ENCODE data around the gene NEK10. TPM values are rescaled to one million over a fixed set of nuclear protein-coding genes. Genes with fewer than 3 reads are reported as not detected.

The NEK10 gene
- total and polyA plus RNA-seq, 2 donors (not counting 1 experiment from before 2014, with no cell fraction given), result 0.49 to 0.55 TPM

DNA sequence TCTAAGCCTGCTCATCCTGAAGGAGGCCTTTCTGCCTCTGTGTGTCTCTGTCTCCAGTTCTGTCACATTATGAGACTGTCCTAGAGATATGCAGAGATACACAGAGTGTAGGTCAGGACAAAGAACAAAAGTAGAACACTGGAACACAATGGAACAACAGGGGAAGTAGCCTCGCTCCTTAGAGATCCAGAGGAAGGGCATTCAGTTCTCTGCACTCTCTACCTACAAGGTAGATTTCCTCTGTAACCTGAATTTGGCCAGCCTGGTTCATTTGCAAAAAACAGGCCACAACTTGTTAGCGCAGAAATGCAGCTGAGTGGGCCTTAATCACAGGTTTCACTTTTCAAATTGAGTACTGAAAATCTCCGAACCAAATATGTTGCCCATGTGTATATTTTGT lies 19.4 kb downstream of the NEK10 start:
- ChIA-PET CTCF (interaction anchor here (0.5 to 1.2 kb wide), 3 partner anchors 16 to 916 kb away, joined by 3 read pairs; no protein-coding TSS in a partner anchor), POLR2A (no interaction called here)

GRCh38 chr3:27345959-27346865 lies 23.0 kb downstream of the NEK10 start:
- Histone ChIP-seq H3K4me3 (ENCODE audit: control extremely low read depth in 1 of 5, extremely low read depth in 1 of 5, insufficient read depth in 1 of 5, low read depth in 2 of 5, low read length in 4 of 5) (no peak overlapping the region), H3K27ac (ENCODE audit: low read length in 2 of 2) (no peak overlapping the region), H4K20me1 (ENCODE audit: control insufficient read depth, insufficient read depth, low read length, poor library complexity, severe bottlenecking) (no peaks in the 10 kb centered on the region), H3K4me1 (ENCODE audit: control insufficient read depth in 2 of 2, insufficient read depth in 2 of 2, low read length in 2 of 2) (no peaks in the 10 kb centered on the region), H3K36me3 (replicated peaks in 1 of 2; ENCODE audit: control extremely low read depth in 1 of 2, control insufficient read depth in 1 of 2, extremely low read depth in 1 of 2, insufficient read depth in 2 of 2, low read length in 1 of 2) (no peaks in the 10 kb centered on the region), H3K4me2 (replicated peaks; ENCODE audit: low read depth, low read length, poor library complexity, severe bottlenecking) (no peak overlapping the region), H3K9me3 (ENCODE audit: control extremely low read depth in 1 of 3, control insufficient read depth in 2 of 3, insufficient read depth in 1 of 3, low read length in 2 of 3) (no peaks in the 10 kb centered on the region), H3K79me2 (ENCODE audit: control insufficient read depth, insufficient read depth, low read length) (no peaks in the 10 kb centered on the region), H3K27me3 (replicated peaks in 1 of 4; ENCODE audit: control extremely low read depth in 1 of 4, control insufficient read depth in 3 of 4, insufficient read depth in 4 of 4, low read length in 3 of 4) (no peaks in the 10 kb centered on the region), H3K9ac (ENCODE audit: low read length) (no peak overlapping the region), H2AFZ (ENCODE audit: insufficient read depth, low read depth, low read length, poor library complexity, severe bottlenecking) (no peak overlapping the region)
- WGBS (ENCODE audit: insufficient coverage), result 97% methylated on average over 6 of the region's 11 CpGs
- Mint-ChIP-seq H3K9me3 (ENCODE audit: insufficient read depth) (no peaks in the 10 kb centered on the region), H3K4me3 (no peak overlapping the region), H3K27me3 (no peaks in the 10 kb centered on the region), H3K27ac (no peak overlapping the region), H3K4me1 (peaks cover 6% of the 10 kb centered on the region)
- CTCF ChIA-PET, result interaction anchor here (0.8 kb wide), 1 partner anchor 12 kb away, joined by 3 read pairs; no protein-coding TSS in a partner anchor
- TF ChIP-seq EZH2 (IDR thresholded peaks at IDR 0.05; ENCODE audit: borderline replicate concordance, insufficient read depth, low read depth, low read length, poor library complexity, severe bottlenecking), result no peak
- TF ChIP-seq, protein P1, sequence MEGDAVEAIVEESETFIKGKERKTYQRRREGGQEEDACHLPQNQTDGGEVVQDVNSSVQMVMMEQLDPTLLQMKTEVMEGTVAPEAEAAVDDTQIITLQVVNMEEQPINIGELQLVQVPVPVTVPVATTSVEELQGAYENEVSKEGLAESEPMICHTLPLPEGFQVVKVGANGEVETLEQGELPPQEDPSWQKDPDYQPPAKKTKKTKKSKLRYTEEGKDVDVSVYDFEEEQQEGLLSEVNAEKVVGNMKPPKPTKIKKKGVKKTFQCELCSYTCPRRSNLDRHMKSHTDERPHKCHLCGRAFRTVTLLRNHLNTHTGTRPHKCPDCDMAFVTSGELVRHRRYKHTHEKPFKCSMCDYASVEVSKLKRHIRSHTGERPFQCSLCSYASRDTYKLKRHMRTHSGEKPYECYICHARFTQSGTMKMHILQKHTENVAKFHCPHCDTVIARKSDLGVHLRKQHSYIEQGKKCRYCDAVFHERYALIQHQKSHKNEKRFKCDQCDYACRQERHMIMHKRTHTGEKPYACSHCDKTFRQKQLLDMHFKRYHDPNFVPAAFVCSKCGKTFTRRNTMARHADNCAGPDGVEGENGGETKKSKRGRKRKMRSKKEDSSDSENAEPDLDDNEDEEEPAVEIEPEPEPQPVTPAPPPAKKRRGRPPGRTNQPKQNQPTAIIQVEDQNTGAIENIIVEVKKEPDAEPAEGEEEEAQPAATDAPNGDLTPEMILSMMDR (IDR thresholded peaks at IDR 0.05), result no peak
- POLR2A ChIA-PET, result no interaction called here
- ATAC-seq (ENCODE audit: low read depth) (no peak), DNase-seq (no peak)
- intact Hi-C loops (cut with micrococcal nuclease), result no loop called here

More for the DNA sequence above, 19.4 kb downstream of the NEK10 start:
- Mint-ChIP-seq H3K4me1 (peaks cover 4% of the 10 kb centered on the region), H3K27ac (no peak overlapping the region), H3K9me3 (ENCODE audit: insufficient read depth) (no peaks in the 10 kb centered on the region), H3K4me3 (no peak overlapping the region), H3K27me3 (no peaks in the 10 kb centered on the region)
- DNase-seq, result no peak
- Histone ChIP-seq H3K9ac (ENCODE audit: low read length) (peak overlapping the region; percentile 6), H3K9me3 (ENCODE audit: control extremely low read depth in 1 of 3, control insufficient read depth in 2 of 3, insufficient read depth in 1 of 3, low read length in 2 of 3) (no peaks in the 10 kb centered on the region), H3K36me3 (replicated peaks in 1 of 2; ENCODE audit: control extremely low read depth in 1 of 2, control insufficient read depth in 1 of 2, extremely low read depth in 1 of 2, insufficient read depth in 2 of 2, low read length in 1 of 2) (no peaks in the 10 kb centered on the region), H2AFZ (ENCODE audit: insufficient read depth, low read depth, low read length, poor library complexity, severe bottlenecking) (peak overlapping the region; percentile 16), H3K79me2 (ENCODE audit: control insufficient read depth, insufficient read depth, low read length) (no peaks in the 10 kb centered on the region), H3K27me3 (replicated peaks in 1 of 4; ENCODE audit: control extremely low read depth in 1 of 4, control insufficient read depth in 3 of 4, insufficient read depth in 4 of 4, low read length in 3 of 4) (no peaks in the 10 kb centered on the region), H3K27ac (ENCODE audit: low read length in 2 of 2) (no peak overlapping the region), H3K4me3 (ENCODE audit: control extremely low read depth in 1 of 5, extremely low read depth in 1 of 5, insufficient read depth in 1 of 5, low read depth in 2 of 5, low read length in 4 of 5) (no peak overlapping the region), H4K20me1 (ENCODE audit: control insufficient read depth, insufficient read depth, low read length, poor library complexity, severe bottlenecking) (no peaks in the 10 kb centered on the region), H3K4me2 (replicated peaks; ENCODE audit: low read depth, low read length, poor library complexity, severe bottlenecking) (peak overlapping the region; percentile 18), H3K4me1 (ENCODE audit: control insufficient read depth in 2 of 2, insufficient read depth in 2 of 2, low read length in 2 of 2) (no peaks in the 10 kb centered on the region)
- intact Hi-C loops (cut with micrococcal nuclease), result no loop called here
- WGBS (ENCODE audit: insufficient coverage), result 90% methylated on average over 2 of the region's 3 CpGs
- ATAC-seq (ENCODE audit: low read depth), result no peak
- TF ChIP-seq, protein P1 (IDR thresholded peaks at IDR 0.05), result no peak
- TF ChIP-seq EZH2 (IDR thresholded peaks at IDR 0.05; ENCODE audit: borderline replicate concordance, insufficient read depth, low read depth, low read length, poor library complexity, severe bottlenecking), result no peak

All from B cell (primary cell).